WTC11 (cell line): ENCODE results near the gene NKX3-2. TPM values are rescaled to one million over a fixed set of nuclear protein-coding genes. Genes with fewer than 3 reads are reported as not detected.

Experiments
- ATAC-seq: fragments of 200-7000 bp; cut with Tn5 transposase; 2 replicates; pipeline ENCODE4 v1.10.0; 2021; ENCODE audit warnings: mild to moderate bottlenecking, moderate library complexity
- CTCF ChIA-PET: fragments of 300-600 bp; sonication (Branson Sonifier 250); formaldehyde crosslinking; loops from one replicate; lab custom pipeline; 2021; ENCODE audit warnings: antibody characterized with exemption; lab: Charles Lee
- POLR2A ChIA-PET: fragments of 350-600 bp; sonication (Branson Sonifier 250); formaldehyde crosslinking; loops from one replicate; lab custom pipeline; 2021; ENCODE audit warnings: antibody characterized with exemption; lab: Charles Lee
- DNase-seq: peaks from one replicate; pipeline ENCODE4 v3.0.0; 2021; ENCODE audit warnings: low spot score
- H3K27ac Mint-ChIP-seq: 2 replicates; pipeline ENCODE4 v1.8.0; 2021; ENCODE audit warnings: mixed read lengths
- H3K27me3 Mint-ChIP-seq: 2 replicates; pipeline ENCODE4 v1.8.0; 2021; ENCODE audit warnings: low read depth, mild to moderate bottlenecking, moderate library complexity, mixed read lengths
- H3K36me3 Mint-ChIP-seq: 2 replicates; pipeline ENCODE4 v1.8.0; 2021; ENCODE audit warnings: mixed read lengths
- H3K4me1 Mint-ChIP-seq: 2 replicates; pipeline ENCODE4 v1.8.0; 2022; ENCODE audit warnings: mixed read lengths
- H3K4me3 Mint-ChIP-seq: 2 replicates; pipeline ENCODE4 v1.8.0; 2021; ENCODE audit warnings: mild to moderate bottlenecking, moderate library complexity, mixed read lengths
- H3K9me3 Mint-ChIP-seq: 2 replicates; pipeline ENCODE4 v1.8.0; 2021; ENCODE audit warnings: mixed read lengths
- CDX4 ChIP-seq: fragments of 250-450 bp; sonication (Bioruptor Pico); IDR thresholded peaks from 2 replicates; pipeline ENCODE4 v1.9.0; 2021; ENCODE audit warnings: moderate library complexity, mild to moderate bottlenecking, inconsistent platforms, borderline replicate concordance
- HMGA2 ChIP-seq: fragments of 250-450 bp; sonication (Bioruptor Pico); IDR thresholded peaks from 2 replicates; pipeline ENCODE4 v1.4.0; 2021; ENCODE audit warnings: mild to moderate bottlenecking, moderate library complexity
- IRF1 ChIP-seq: sonication (generic); formaldehyde crosslinking; IDR thresholded peaks from 2 replicates; pipeline ENCODE4 v1.8.0; 2023; ENCODE audit warnings: missing genetic modification reagents
- OVOL2 ChIP-seq: fragments of 250-450 bp; sonication (Bioruptor Pico); IDR thresholded peaks from 2 replicates; pipeline ENCODE4 v1.9.0; 2021; ENCODE audit warnings: mild to moderate bottlenecking, borderline replicate concordance
- PRDM15 ChIP-seq: sonication (generic); formaldehyde crosslinking; IDR thresholded peaks from 2 replicates; pipeline ENCODE4 v1.8.0; 2022; ENCODE audit warnings: missing genetic modification reagents
- PRRX2 ChIP-seq: fragments of 250-450 bp; sonication (Bioruptor Pico); IDR thresholded peaks from 2 replicates; pipeline ENCODE4 v1.8.0; 2021; ENCODE audit warnings: mild to moderate bottlenecking
- SP1 ChIP-seq: sonication (generic); formaldehyde crosslinking; conservative IDR thresholded peaks from 2 replicates; pipeline ENCODE4 v1.8.1; 2022; ENCODE audit warnings: missing genetic modification reagents
- TCF7 ChIP-seq: sonication (generic); formaldehyde crosslinking; IDR thresholded peaks from 2 replicates; pipeline ENCODE4 v1.8.0; 2022; ENCODE audit warnings: mild to moderate bottlenecking, low read depth, missing genetic modification reagents, moderate library complexity
- USF1 ChIP-seq: sonication (generic); formaldehyde crosslinking; IDR thresholded peaks from 2 replicates; pipeline ENCODE4 v1.8.0; 2022; ENCODE audit warnings: mild to moderate bottlenecking, missing genetic modification reagents
- ZBTB43 ChIP-seq: sonication (generic); formaldehyde crosslinking; IDR thresholded peaks from 2 replicates; pipeline ENCODE4 v1.8.1; 2023; ENCODE audit warnings: mild to moderate bottlenecking, missing genetic modification reagents
- ZNF219 ChIP-seq: sonication (generic); formaldehyde crosslinking; IDR thresholded peaks from 2 replicates; pipeline ENCODE4 v1.8.0; 2023; ENCODE audit warnings: missing genetic modification reagents, mild to moderate bottlenecking, borderline replicate concordance
- ZNF396 ChIP-seq: fragments of 250-450 bp; sonication (Bioruptor Pico); IDR thresholded peaks from 2 replicates; pipeline ENCODE4 v1.8.0; 2021; ENCODE audit warnings: mild to moderate bottlenecking, moderate library complexity, borderline replicate concordance
- ZNF425 ChIP-seq: fragments of 250-450 bp; sonication (Bioruptor Pico); conservative IDR thresholded peaks from 2 replicates; pipeline ENCODE4 v1.9.0; 2021; ENCODE audit warnings: mild to moderate bottlenecking
- ZNF512 ChIP-seq: sonication (generic); formaldehyde crosslinking; IDR thresholded peaks from 2 replicates; pipeline ENCODE4 v1.8.1; 2022; ENCODE audit warnings: missing genetic modification reagents, borderline replicate concordance
- total RNA-seq: library from RNA; stranded (reverse); gene quantifications from 3 replicates; pipeline ENCODE4 v1.2.3, GENCODE V29; 2021

The NKX3-2 gene
- total RNA-seq, 1 experiment from 2014 or later, result 0.07 TPM

GRCh38 chr4:13543032-13543838 is 1.1 kb downstream of the NKX3-2 start:
- Mint-ChIP-seq H3K4me1 (peaks cover 59% of the 10 kb centered on the region), H3K27me3 (peaks cover 97% of the 10 kb centered on the region), H3K9me3 (no peaks in the 10 kb centered on the region), H3K27ac (no peak overlapping the region), H3K36me3 (peaks cover 6% of the 10 kb centered on the region; the same call in 1 of the 2 replicates), H3K4me3 (peak overlapping the region; percentile 53)
- POLR2A ChIA-PET, result interaction anchor here (0.9 to 1.9 kb wide), 4 partner anchors 13 to 60 kb away, joined by 3 to 6 read pairs (median 4); partner anchors contain the start of gene RAB28
- DNase-seq (no peak), ATAC-seq (no peak)
- CTCF ChIA-PET, result interaction anchor here (1.1 to 5.7 kb wide), 10 partner anchors 9 to 814 kb away, joined by 3 to 69 read pairs (median 6); no protein-coding TSS in a partner anchor
- TF ChIP-seq PRRX2 (CRISPR knock-in tag), result no peak
- peak; percentile 12; the same call in 1 of the 2 replicates for TF ChIP-seq PRDM15 (CRISPR knock-in tag)

- Mint-ChIP-seq H3K27ac (no peak overlapping the region), H3K4me3 (peak overlapping the region; percentile 24), H3K4me1 (peaks cover 63% of the 10 kb centered on the region), H3K27me3 (peaks cover 98% of the 10 kb centered on the region), H3K9me3 (no peaks in the 10 kb centered on the region), H3K36me3 (peaks cover 6% of the 10 kb centered on the region; the same call in 1 of the 2 replicates)
- no peak for ATAC-seq
- no peak for DNase-seq
- POLR2A ChIA-PET, result interaction anchor here (1.9 kb wide), 1 partner anchor 59 kb away, joined by 6 read pairs; the partner anchor contains the start of gene RAB28
- TF ChIP-seq SP1 (CRISPR knock-in tag) (no peak), OVOL2 (no peak), USF1 (CRISPR knock-in tag) (no peak), ZNF425 (CRISPR knock-in tag) (no peak), ZNF512 (CRISPR knock-in tag) (no peak), ZBTB43 (CRISPR knock-in tag) (no peak), CDX4 (no peak), TCF7 (CRISPR knock-in tag) (no peak), IRF1 (no peak), ZNF396 (CRISPR knock-in tag) (no peak), HMGA2 (CRISPR knock-in tag) (no peak), ZNF219 (CRISPR knock-in tag) (no peak)
- CTCF ChIA-PET, result interaction anchor here (1.0 to 5.7 kb wide), 14 partner anchors 9 to 697 kb away, joined by 3 to 69 read pairs (median 7); partner anchors contain the start of gene RAB28
Observed at GRCh38 chr4:13542577-13543031, 1.7 kb downstream of the NKX3-2 start.
